Stimulated activated CD8-positive, alpha-beta memory T cell treated with anti-CD3 and anti-CD28 coated beads, Interleukin-2, amount 100 ng/mL, for 48 hours (primary cell): Measurements from ENCODE around the gene INPP5A.

Source experiments
- DNase-seq, 2 donors: peaks; one replicate each; pipeline ENCODE4 v3.0.0-alpha.2; 2020; ENCODE audit warnings: low read depth in 2 of 2

The INPP5A gene

DNA sequence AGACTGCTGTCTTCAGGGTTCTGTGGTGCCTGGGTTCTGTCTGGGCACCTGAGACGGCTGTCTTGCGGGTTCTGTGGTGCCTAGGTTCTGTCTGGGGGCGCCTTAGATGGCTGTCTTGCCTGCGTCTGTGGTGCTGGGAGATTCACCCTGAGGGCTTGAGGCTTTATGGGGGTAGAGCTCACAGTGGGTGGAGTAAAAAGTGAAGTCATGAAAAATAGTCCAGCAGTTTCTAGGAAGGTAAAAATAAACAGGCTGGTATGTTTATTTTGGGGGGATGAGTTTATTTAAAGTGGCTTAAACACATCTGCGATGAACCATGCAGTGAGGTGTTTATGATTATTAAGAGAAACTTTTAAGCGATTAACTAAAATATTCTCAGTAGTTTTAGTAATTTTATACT is 184.1 kb downstream of the INPP5A start:
- DNase-seq: no peak

- DNase-seq: no peak
Observed at GRCh38 chr10:132722394-132723329, 185.1 kb downstream of the INPP5A start.

DNA sequence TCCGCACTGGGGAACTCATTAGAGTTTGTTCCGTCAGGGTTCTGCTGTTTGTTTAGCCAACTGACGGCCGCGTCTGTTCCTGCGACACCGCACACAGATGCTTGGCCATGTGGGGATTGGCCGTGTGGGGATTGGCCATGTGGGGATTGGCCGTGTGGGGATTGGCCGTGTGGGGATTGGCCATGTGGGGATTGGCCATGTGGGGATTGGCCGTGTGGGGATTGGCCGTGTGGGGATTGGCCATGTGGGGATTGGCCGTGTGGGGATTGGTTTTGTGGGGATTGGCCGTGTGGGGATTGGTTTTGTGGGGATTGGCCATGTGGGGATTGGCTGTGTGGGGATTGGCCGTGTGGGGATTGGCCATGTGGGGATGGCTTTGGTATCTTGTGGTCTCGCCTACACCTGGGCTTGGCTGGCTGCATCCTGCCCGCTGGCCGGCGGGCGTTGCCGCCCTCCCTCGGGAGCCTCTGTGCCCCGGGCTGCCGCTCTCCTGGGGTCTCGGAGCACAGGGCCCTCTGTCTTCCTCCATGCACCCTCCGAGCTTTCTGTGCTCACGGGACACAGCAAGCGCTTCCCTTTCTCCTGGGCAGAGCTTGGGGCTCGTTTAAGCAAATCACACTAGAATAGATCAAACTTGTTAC is 185.9 kb downstream of the INPP5A start:
- DNase-seq: no peak

DNA sequence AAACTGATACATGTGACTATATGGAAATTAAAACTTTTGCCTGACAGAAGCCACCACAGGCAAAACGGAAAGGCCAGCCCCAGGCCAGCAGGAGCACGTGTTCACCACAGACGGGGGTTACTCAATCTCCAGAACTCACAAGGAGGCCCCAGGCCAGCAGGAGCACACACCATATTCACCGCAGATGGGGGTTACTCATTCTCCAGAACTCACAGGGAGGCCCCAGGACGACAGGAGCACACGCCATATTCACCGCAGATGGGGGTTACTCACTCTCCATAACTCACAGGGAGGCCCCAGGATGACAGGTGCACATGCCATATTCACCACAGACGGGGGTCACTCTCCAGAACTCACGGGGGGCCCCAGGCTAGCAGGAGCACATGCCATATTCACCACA is 186.9 kb downstream of the INPP5A start:
- DNase-seq: no peak

- DNase-seq: no peak
Observed at GRCh38 chr10:132725202-132725601, 187.6 kb downstream of the INPP5A start.

DNA sequence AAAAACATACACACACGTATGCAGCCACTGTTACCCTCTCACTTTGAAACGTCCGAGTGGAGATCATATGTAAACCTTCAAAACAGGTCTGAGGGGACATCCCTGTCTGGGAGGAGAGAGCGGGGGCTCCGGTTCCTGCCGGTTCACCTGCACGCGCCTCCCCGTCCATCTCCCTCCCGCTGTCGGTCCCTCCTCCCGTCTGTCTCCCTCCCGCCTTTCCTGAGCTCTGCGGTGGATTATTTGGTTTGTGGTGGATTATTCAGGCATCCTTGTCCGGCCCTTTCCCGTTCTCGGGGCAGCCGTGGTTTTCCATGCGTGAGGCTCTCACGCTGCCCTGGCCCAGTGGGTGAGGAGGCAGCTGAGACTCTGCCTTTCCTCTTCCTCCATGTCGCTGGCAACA is 188.6 kb downstream of the INPP5A start:
- no peak for DNase-seq

- DNase-seq: no peak
Observed at GRCh38 chr10:132726951-132727350, 189.4 kb downstream of the INPP5A start.

DNA sequence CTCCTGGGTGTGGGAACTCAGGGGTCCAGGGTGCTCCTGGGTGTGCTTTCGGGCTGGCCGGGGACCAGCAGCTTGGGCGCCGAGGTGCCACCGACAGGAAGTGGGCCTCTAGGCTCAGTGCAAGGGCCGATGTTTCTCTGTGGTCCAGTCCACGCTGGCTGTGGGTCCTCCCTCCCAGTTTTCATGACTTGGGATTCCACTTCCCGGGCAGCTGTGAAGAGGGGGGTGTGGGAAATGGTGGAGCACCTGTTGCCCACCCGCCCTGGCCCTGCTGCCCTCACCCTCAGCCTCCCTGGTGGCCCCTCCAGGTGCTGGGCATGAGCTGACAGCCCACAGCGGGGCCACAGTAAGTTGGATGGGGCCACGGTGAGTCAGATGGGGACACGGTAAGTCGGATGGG is 189.8 kb downstream of the INPP5A start:
- DNase-seq: no peak

GRCh38 chr10:132728321-132728720 is 190.7 kb downstream of the INPP5A start:
- DNase-seq: no peak

GRCh38 chr10:132728741-132729140 is 191.2 kb downstream of the INPP5A start:
- DNase-seq: no peak

- no peak for DNase-seq
Observed at GRCh38 chr10:132729810-132730572, 192.4 kb downstream of the INPP5A start.

- DNase-seq: no peak
Observed at GRCh38 chr10:132730573-132730953, 193.0 kb downstream of the INPP5A start.

DNA sequence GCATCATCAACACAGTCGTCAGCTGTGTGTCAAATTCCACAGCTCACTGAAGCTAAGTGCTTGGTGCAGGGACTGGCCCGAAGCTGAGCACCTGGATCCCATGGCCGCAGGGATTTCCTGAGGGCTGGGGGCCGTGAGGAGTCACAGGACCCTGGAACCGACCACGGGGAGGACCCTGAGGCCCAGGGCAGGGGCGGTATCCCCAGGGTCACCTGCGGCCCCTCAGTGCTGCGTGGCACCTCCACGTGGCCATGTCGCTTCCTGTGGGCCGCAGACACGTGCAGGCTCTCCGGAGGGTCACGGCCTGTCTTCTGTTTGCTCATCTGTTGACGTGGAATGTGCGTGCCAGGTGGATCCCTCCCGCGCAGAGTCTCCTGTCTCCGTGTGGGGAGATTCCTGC is 194.9 kb downstream of the INPP5A start:
- no peak for DNase-seq

DNA sequence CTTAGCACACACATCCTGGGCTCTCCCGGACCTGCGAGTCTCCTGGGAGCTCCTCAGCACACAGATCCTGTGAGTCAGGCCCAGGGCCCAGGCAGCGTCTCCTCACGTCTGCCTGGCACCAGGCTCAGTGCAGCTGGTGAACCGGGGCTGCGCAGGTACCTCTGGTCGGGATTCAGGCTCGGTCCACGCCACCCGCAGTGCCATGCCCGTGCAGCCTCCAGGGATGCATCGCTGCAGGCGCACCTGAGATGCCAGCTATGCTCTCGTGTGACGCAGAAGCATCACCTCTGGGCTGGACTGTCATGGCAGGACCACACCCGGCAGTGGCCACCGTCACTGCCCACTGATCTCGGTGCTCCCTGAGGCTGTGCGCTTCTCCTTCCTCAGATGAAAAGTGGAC is 196.3 kb downstream of the INPP5A start:
- DNase-seq: no peak

GRCh38 chr10:132735341-132735775 is 197.8 kb downstream of the INPP5A start:
- no peak for DNase-seq

GRCh38 chr10:132735923-132736391 is 198.4 kb downstream of the INPP5A start:
- DNase-seq: no peak

- no peak for DNase-seq
Observed at GRCh38 chr10:132737390-132738048, 199.9 kb downstream of the INPP5A start.

DNA sequence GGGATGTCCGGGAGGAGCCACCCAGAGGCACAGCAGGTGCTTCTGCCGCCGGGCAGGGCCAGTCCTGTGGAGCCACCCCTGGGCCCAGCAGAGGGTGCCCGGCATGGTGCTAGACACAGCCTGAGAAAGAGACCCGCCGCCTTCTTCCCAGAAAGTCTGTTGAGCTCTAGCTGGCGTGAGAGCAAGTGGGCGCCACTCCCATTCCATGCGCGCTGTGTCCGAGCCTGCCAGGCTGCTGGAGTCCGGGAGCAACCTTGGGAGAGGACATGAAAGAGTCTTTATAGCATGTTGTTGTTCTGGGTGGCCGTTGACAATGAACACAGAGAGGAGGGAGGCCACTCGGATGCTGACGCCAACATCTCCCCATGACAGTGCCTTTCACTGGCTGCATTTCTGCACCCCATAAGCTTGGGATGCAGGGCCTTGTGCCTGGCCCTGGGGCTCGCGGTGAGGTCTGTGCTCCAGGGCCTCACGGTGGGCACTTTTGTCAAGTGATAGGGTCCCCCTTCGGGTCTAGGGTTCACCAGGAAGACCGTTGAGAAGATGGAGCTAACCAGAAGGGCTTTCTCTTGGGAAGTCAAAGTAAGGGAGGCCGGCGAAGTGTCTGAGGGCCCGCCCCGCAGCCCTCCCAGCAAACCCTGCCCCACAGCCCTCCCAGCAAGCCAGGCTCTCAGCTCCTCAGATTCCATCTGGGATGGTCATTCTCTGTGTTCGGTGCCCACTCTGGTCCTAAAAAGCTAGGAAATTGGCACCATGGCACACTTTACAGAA is 201.1 kb downstream of the INPP5A start:
- DNase-seq: no peak

DNA sequence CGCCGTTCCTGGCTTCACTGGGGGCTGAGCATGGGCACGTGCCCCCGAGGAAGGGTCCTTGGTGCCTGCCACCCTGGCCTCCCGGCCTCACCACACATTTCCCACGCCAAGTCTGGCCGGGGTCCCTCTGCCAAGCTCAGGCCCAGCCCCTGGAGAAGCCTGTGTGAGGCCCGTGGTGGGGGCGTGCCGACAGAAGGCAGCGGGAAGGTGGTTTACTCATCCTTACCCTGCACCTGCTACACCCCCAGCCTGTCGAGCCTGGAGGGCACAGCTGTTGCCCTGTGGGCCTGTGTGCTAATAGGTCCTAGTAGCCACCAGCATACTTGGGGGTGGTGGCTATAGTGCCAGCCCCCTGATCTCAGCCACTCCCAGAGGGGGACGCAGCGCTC is 201.6 kb downstream of the INPP5A start:
- no peak for DNase-seq

DNA sequence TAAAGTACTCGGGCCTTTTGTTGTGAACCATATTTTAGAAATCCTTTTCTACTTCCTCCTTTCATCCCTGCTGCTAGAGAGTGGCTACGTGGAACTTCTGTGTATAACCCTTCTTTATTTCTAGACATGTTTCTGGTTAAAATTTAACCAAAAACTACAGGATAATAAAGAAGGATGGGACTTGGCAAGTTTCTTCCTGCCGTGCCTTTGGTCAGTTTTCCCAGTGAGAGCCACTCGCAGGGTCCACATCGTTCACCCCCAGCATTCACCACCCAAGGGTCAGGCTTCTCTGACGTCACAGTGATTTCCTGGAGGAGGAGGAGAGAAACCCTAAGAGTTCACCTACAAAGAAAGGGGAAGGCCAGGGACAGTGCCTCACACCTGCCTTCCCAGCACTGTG is 203.0 kb downstream of the INPP5A start:
- no peak for DNase-seq
